Measurements from ENCODE around the gene BMERB1. TPM values are rescaled to one million over a fixed set of nuclear protein-coding genes. Genes with fewer than 3 reads are reported as not detected.

Gene BMERB1
- total RNA-seq, 2 experiments from 2014 or later, result 0.85 to 0.98 TPM

GRCh38 chr16:15607700-15608396, 173.5 kb downstream of the BMERB1 start:
- Histone ChIP-seq H3K4me1 (ENCODE audit: insufficient read depth, low read length) (no peaks in the 10 kb centered on the region), H3K27me3 (ENCODE audit: control insufficient read depth in 1 of 2, insufficient read depth in 2 of 2, low read length in 2 of 2) (no peaks in the 10 kb centered on the region), H3K36me3 (ENCODE audit: insufficient read depth, low read length) (peaks cover 97% of the 10 kb centered on the region), H3K27ac (ENCODE audit: low read depth in 1 of 2, low read length in 2 of 2) (no peak overlapping the region), H3K4me3 (ENCODE audit: low read length) (no peak overlapping the region), H3K9me3 (ENCODE audit: control insufficient read depth in 1 of 2, insufficient read depth in 1 of 2, low read length in 2 of 2) (no peaks in the 10 kb centered on the region)
- peaks cover 8% of the 10 kb centered on the region for H3K4me1 Mint-ChIP-seq (ENCODE audit: low read depth)
- DNase-seq (peak in 2 of 14 experiments; percentile 20 to 53), ATAC-seq (ENCODE audit: poor library complexity) (no peak)
- intact Hi-C loops (cut with DNase I, micrococcal nuclease), result no loop called here
- H3K4me3 Mint-ChIP-seq, result no peak overlapping the region
- peaks cover 99% of the 10 kb centered on the region for H3K36me3 Mint-ChIP-seq (ENCODE audit: low read depth)
- POLR2A ChIA-PET, result no interaction called here
- no peaks in the 10 kb centered on the region for H3K9me3 Mint-ChIP-seq
- CTCF ChIA-PET, result interaction anchor here (1.3 kb wide), 1 partner anchor 35 kb away, joined by 3 read pairs; the partner anchor contains the start of gene MARF1
- no peaks in the 10 kb centered on the region for H3K27me3 Mint-ChIP-seq
- H3K27ac Mint-ChIP-seq, result no peak overlapping the region
- TF ChIP-seq CTCF (IDR thresholded peaks at IDR 0.05), result no peak

- Mint-ChIP-seq H3K4me1 (ENCODE audit: low read depth) (peaks cover 8% of the 10 kb centered on the region), H3K4me3 (no peak overlapping the region), H3K27ac (no peak overlapping the region), H3K27me3 (no peaks in the 10 kb centered on the region), H3K36me3 (ENCODE audit: low read depth) (peaks cover 98% of the 10 kb centered on the region), H3K9me3 (no peaks in the 10 kb centered on the region)
- no peak for TF ChIP-seq CTCF (IDR thresholded peaks at IDR 0.05)
- ChIA-PET CTCF (interaction anchor here (0.7 kb wide), 1 partner anchor 34 kb away, joined by 5 read pairs; the partner anchor contains the start of gene MARF1), POLR2A (no interaction called here)
- DNase-seq (no peak), ATAC-seq (ENCODE audit: poor library complexity) (no peak)
- intact Hi-C loops (cut with DNase I, micrococcal nuclease), result no loop called here
- peaks cover 95% of the 10 kb centered on the region for H3K36me3 ChIP-seq (ENCODE audit: insufficient read depth, low read length)
- no peaks in the 10 kb centered on the region for H3K4me1 ChIP-seq (ENCODE audit: insufficient read depth, low read length)
- no peaks in the 10 kb centered on the region for H3K9me3 ChIP-seq (ENCODE audit: control insufficient read depth in 1 of 2, insufficient read depth in 1 of 2, low read length in 2 of 2)
- H3K27me3 ChIP-seq (ENCODE audit: control insufficient read depth in 1 of 2, insufficient read depth in 2 of 2, low read length in 2 of 2), result no peaks in the 10 kb centered on the region
- no peak overlapping the region for H3K27ac ChIP-seq (ENCODE audit: low read depth in 1 of 2, low read length in 2 of 2)
- no peak overlapping the region for H3K4me3 ChIP-seq (ENCODE audit: low read length)
These were observed 174.3 kb downstream of the BMERB1 start for GRCh38 chr16:15608398-15609285.

- ChIA-PET CTCF (interaction anchor here (0.7 kb wide), 1 partner anchor 33 kb away, joined by 5 read pairs; the partner anchor contains the start of gene MARF1), POLR2A (no interaction called here)
- Histone ChIP-seq H3K9me3 (ENCODE audit: control insufficient read depth in 1 of 2, insufficient read depth in 1 of 2, low read length in 2 of 2) (no peaks in the 10 kb centered on the region), H3K27me3 (ENCODE audit: control insufficient read depth in 1 of 2, insufficient read depth in 2 of 2, low read length in 2 of 2) (no peaks in the 10 kb centered on the region), H3K27ac (ENCODE audit: low read depth in 1 of 2, low read length in 2 of 2) (no peak overlapping the region), H3K36me3 (ENCODE audit: insufficient read depth, low read length) (peaks cover 93% of the 10 kb centered on the region), H3K4me3 (ENCODE audit: low read length) (no peak overlapping the region), H3K4me1 (ENCODE audit: insufficient read depth, low read length) (no peaks in the 10 kb centered on the region)
- no peaks in the 10 kb centered on the region for H3K27me3 Mint-ChIP-seq
- H3K4me3 Mint-ChIP-seq, result no peak overlapping the region
- H3K36me3 Mint-ChIP-seq (ENCODE audit: low read depth), result peaks cover 98% of the 10 kb centered on the region
- H3K4me1 Mint-ChIP-seq (ENCODE audit: low read depth), result peaks cover 8% of the 10 kb centered on the region
- no peak for DNase-seq
- no peak overlapping the region for H3K27ac Mint-ChIP-seq
- intact Hi-C loops (cut with DNase I, micrococcal nuclease), result no loop called here
- ATAC-seq (ENCODE audit: poor library complexity), result no peak
- H3K9me3 Mint-ChIP-seq, result no peaks in the 10 kb centered on the region
- TF ChIP-seq CTCF (IDR thresholded peaks at IDR 0.05), result no peak
These were observed 174.9 kb downstream of the BMERB1 start for GRCh38 chr16:15609286-15609649.
